A172 (cell line): ENCODE results near the gene MERTK. TPM values are rescaled to one million over a fixed set of nuclear protein-coding genes. Genes with fewer than 3 reads are reported as not detected.
A peak's percentile ranks its signal among the peaks of the same experiment; 100 is the strongest.
"Not testable (repeated sequence)": the region's sequence is repeated elsewhere in the genome, so short reads cannot be mapped to it uniquely, and the experiment has no call there.

Experiments used
- DNase-seq: peaks from one replicate; pipeline ENCODE4 v3.0.0-alpha.2; 2015; ENCODE audit warnings: low spot score
- total RNA-seq: library from RNA; depleted of rRNA; stranded (reverse); fragments of >200 nt; shearing (Covaris generic); gene quantifications from 2 replicates; pipeline ENCODE4 v1.2.3, GENCODE V29; 2014

MERTK gene
- total RNA-seq, 1 experiment from 2014 or later = 0.10 TPM

GRCh38 chr2:112007493-112007892 lies 109.1 kb downstream of the MERTK start:
- no peak for DNase-seq

GRCh38 chr2:112008910-112009485 lies 110.6 kb downstream of the MERTK start:
- DNase-seq = no peak

GRCh38 chr2:112010751-112011150 lies 112.3 kb downstream of the MERTK start:
- no peak for DNase-seq

GRCh38 chr2:112012556-112012955 lies 114.1 kb downstream of the MERTK start:
- DNase-seq = no peak

- no peak for DNase-seq
Observed at GRCh38 chr2:112018846-112019245, 120.4 kb downstream of the MERTK start.

- no peak for DNase-seq
Observed at GRCh38 chr2:112019569-112019982, 121.2 kb downstream of the MERTK start.

GRCh38 chr2:112020561-112020960 lies 122.2 kb downstream of the MERTK start:
- no peak for DNase-seq

- DNase-seq = no peak
Observed at GRCh38 chr2:112021290-112021689, 122.9 kb downstream of the MERTK start.

- DNase-seq = peak; percentile 93
Observed at GRCh38 chr2:112021781-112022231, 123.4 kb downstream of the MERTK start.

- DNase-seq = no peak
Observed at GRCh38 chr2:112023707-112024106, 125.3 kb downstream of the MERTK start.

GRCh38 chr2:112024231-112024630 lies 125.8 kb downstream of the MERTK start:
- DNase-seq = no peak

GRCh38 chr2:112024896-112025491 lies 126.6 kb downstream of the MERTK start:
- DNase-seq = no peak

GRCh38 chr2:112026509-112026908 lies 128.1 kb downstream of the MERTK start:
- DNase-seq = no peak

GRCh38 chr2:112027767-112028166 lies 129.4 kb downstream of the MERTK start:
- no peak for DNase-seq

GRCh38 chr2:112029164-112029563 lies 130.8 kb downstream of the MERTK start:
- DNase-seq = no peak

GRCh38 chr2:112031473-112032223 lies 133.2 kb downstream of the MERTK start:
- no peak for DNase-seq

GRCh38 chr2:112032224-112032586 lies 133.8 kb downstream of the MERTK start:
- no peak for DNase-seq

GRCh38 chr2:112032689-112033465 lies 134.5 kb downstream of the MERTK start:
- peak; percentile 76 for DNase-seq

GRCh38 chr2:112033600-112033999 lies 135.2 kb downstream of the MERTK start:
- peak; percentile 60 for DNase-seq

GRCh38 chr2:112034924-112035323 lies 136.5 kb downstream of the MERTK start:
- no peak for DNase-seq

- no peak for DNase-seq
Observed at GRCh38 chr2:112035786-112036185, 137.4 kb downstream of the MERTK start.

GRCh38 chr2:112039556-112039955 lies 141.1 kb downstream of the MERTK start:
- DNase-seq = not testable (repeated sequence)
